H1 (cell line): ENCODE results near the gene DIAPH2.

Experiments
- CHD2 ChIP-seq: IDR thresholded peaks from 2 replicates; pipeline ENCODE4 v1.6.1; 2012; ENCODE audit warnings: low read length, improper control_type of control experiment
- EGR1 ChIP-seq: IDR thresholded peaks from 2 replicates; pipeline ENCODE4 v1.6.1; 2011; ENCODE audit warnings: low read depth, low read length, borderline replicate concordance
- EZH2 ChIP-seq: fragments of 200-600 bp; sonication (generic); IDR thresholded peaks from 2 replicates; pipeline ENCODE4 v1.7.1; 2012; ENCODE audit warnings: low read depth, mild to moderate bottlenecking, moderate library complexity, low read length, inconsistent platforms; ENCODE audit not compliant: severe bottlenecking
- HDAC2 ChIP-seq, 2 experiments: fragments of 300-600 bp in 1 of 2; sonication (generic) in 1 of 2; IDR thresholded peaks; 2 replicates each; pipeline ENCODE4 v1.6.1; 2011 to 2012; ENCODE audit warnings: low read depth in 2 of 2, low read length in 2 of 2, mild to moderate bottlenecking in 2 of 2, moderate library complexity in 2 of 2, borderline replicate concordance in 1 of 2, inconsistent platforms in 1 of 2
- MAX ChIP-seq: IDR thresholded peaks from 2 replicates; pipeline ENCODE4 v1.6.1; 2012; ENCODE audit warnings: inconsistent platforms
- PHF8 ChIP-seq: fragments of 200-600 bp; sonication (generic); conservative IDR thresholded peaks from 2 replicates; pipeline ENCODE4 v1.7.1; 2012; ENCODE audit warnings: low read depth, mild to moderate bottlenecking, inconsistent platforms, low read length, moderate library complexity
- SIN3A ChIP-seq, 2 experiments: IDR thresholded peaks in 1 of 2; conservative IDR thresholded peaks in 1 of 2; 2 replicates each; pipeline ENCODE4 v1.6.1; 2011 to 2012; ENCODE audit warnings: low read length in 2 of 2, improper control_type of control experiment in 1 of 2, low read depth in 1 of 2, mild to moderate bottlenecking in 1 of 2
- YY1 ChIP-seq: IDR thresholded peaks from 2 replicates; pipeline ENCODE4 v1.6.1; 2011; ENCODE audit warnings: low read depth, mild to moderate bottlenecking, low read length
- TF ChIP-seq, protein P1 (sequence below), 3 experiments: IDR thresholded peaks; 1 replicate in 2 of 3; 2 replicates in 1 of 3; pipeline versions ENCODE4 v1.5.1 to v1.6.1; 2011; ENCODE audit warnings: low read length in 3 of 3, mild to moderate bottlenecking in 3 of 3, inconsistent platforms in 2 of 3, low read depth in 1 of 3, moderate library complexity in 1 of 3; ENCODE audit not compliant: insufficient read depth in 1 of 3; ENCODE audit errors: control extremely low read depth in 1 of 3

DNA sequence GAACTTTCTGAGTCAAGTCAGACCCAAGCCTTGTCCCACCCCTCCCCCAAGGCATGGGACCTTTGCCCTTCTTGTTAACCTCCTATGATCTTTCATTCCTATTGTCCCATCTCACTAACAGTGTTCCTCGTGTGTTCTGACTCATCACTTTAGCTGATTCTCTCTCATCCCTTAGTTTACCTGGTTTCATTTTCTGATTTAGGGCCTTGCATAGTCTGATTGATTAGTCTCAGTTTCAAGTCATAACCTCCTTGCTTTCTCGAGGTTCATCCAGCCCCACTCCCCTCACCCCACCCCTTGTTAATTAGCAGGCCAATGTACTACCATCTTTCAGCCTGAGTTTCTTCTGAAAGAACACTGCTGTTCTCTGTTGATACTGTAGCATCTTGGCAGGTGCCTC is 716.5 kb downstream of the DIAPH2 start:
- TF ChIP-seq, protein P1, sequence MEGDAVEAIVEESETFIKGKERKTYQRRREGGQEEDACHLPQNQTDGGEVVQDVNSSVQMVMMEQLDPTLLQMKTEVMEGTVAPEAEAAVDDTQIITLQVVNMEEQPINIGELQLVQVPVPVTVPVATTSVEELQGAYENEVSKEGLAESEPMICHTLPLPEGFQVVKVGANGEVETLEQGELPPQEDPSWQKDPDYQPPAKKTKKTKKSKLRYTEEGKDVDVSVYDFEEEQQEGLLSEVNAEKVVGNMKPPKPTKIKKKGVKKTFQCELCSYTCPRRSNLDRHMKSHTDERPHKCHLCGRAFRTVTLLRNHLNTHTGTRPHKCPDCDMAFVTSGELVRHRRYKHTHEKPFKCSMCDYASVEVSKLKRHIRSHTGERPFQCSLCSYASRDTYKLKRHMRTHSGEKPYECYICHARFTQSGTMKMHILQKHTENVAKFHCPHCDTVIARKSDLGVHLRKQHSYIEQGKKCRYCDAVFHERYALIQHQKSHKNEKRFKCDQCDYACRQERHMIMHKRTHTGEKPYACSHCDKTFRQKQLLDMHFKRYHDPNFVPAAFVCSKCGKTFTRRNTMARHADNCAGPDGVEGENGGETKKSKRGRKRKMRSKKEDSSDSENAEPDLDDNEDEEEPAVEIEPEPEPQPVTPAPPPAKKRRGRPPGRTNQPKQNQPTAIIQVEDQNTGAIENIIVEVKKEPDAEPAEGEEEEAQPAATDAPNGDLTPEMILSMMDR (IDR thresholded peaks at IDR 0.05; ENCODE audit: control extremely low read depth in 1 of 3, insufficient read depth in 1 of 3, low read depth in 1 of 3, low read length in 3 of 3) = no peak
- TF ChIP-seq HDAC2 (IDR thresholded peaks at IDR 0.05; ENCODE audit: borderline replicate concordance in 1 of 2, low read depth in 2 of 2, low read length in 2 of 2) (no peak), PHF8 (no peak), SIN3A (conservative IDR thresholded peaks at IDR 0.05 in 1 of 2, IDR thresholded peaks at IDR 0.05 in 1 of 2; ENCODE audit: low read depth in 1 of 2, low read length in 2 of 2) (no peak), EZH2 (no peak), EGR1 (no peak), MAX (no peak), CHD2 (no peak), YY1 (no peak)
